ENCODE data around the gene PALD1. TPM values are rescaled to one million over a fixed set of nuclear protein-coding genes. Genes with fewer than 3 reads are reported as not detected.

PALD1 gene
- polyA plus RNA-seq, 1 of the 3 experiments (the other 2 are of a cell fraction), result 0.16 TPM

- TF ChIP-seq RXRA (IDR thresholded peaks at IDR 0.05; ENCODE audit: borderline replicate concordance, low read depth) (no peak), MEF2A (IDR thresholded peaks at IDR 0.05; ENCODE audit: borderline replicate concordance, low read depth) (no peak), PBX3 (IDR thresholded peaks at IDR 0.05) (no peak), ELF1 (IDR thresholded peaks at IDR 0.05) (no peak), TEAD4 (IDR thresholded peaks at IDR 0.05; ENCODE audit: borderline replicate concordance, insufficient read depth) (no peak), MAX (IDR thresholded peaks at IDR 0.05; ENCODE audit: low read depth) (no peak), REST (IDR thresholded peaks at IDR 0.05; ENCODE audit: low read depth, low read length) (no peak), USF2 (IDR thresholded peaks at IDR 0.05; ENCODE audit: borderline replicate concordance, low read depth, low read length) (no peak), FOSL2 (IDR thresholded peaks at IDR 0.05; ENCODE audit: borderline replicate concordance, low read depth) (no peak), FOXJ3 (CRISPR knock-in tag; IDR thresholded peaks at IDR 0.05) (no peak), TCF12 (IDR thresholded peaks at IDR 0.05) (no peak)
- CTCF ChIA-PET, result interaction anchor here (1.2 to 1.6 kb wide), 3 partner anchors 11 to 96 kb away, joined by 3 to 10 read pairs (median 6); no protein-coding TSS in a partner anchor
- WGBS (ENCODE audit: low lambda C conversion rate), result 76% methylated on average over 4 of the region's 4 CpGs
- H4K20me1 ChIP-seq (ENCODE audit: insufficient read depth), result no peaks in the 10 kb centered on the region
- H3K27ac ChIP-seq (ENCODE audit: low read depth in 2 of 2, low read length in 1 of 2), result no peak overlapping the region
- no peak overlapping the region for H3K9ac ChIP-seq
- no peak overlapping the region for H3K4me3 ChIP-seq (ENCODE audit: low read depth in 2 of 2, low read length in 1 of 2)
- H3F3A ChIP-seq (replicated peaks; ENCODE audit: insufficient read depth), result no peaks in the 10 kb centered on the region
- H2AFZ ChIP-seq (ENCODE audit: low read depth), result no peak overlapping the region
- no peaks in the 10 kb centered on the region for H3K79me2 ChIP-seq (ENCODE audit: insufficient read depth)
- peaks cover 30% of the 10 kb centered on the region for H3K27me3 ChIP-seq (ENCODE audit: insufficient read depth)
- POLR2A ChIA-PET, result no interaction called here
- H3K4me1 ChIP-seq (ENCODE audit: control insufficient read depth in 1 of 2, insufficient read depth in 2 of 2, low read depth in 1 of 2, low read length in 1 of 2), result peaks cover 0 to 11% of the 10 kb centered on the region in 2 experiments; a peak in 1 of 4 replicates
- H3K36me3 ChIP-seq (replicated peaks in 1 of 2; ENCODE audit: control insufficient read depth in 1 of 2, insufficient read depth in 2 of 2, low read length in 1 of 2), result no peaks in the 10 kb centered on the region
- DNase-seq, result no peak
- no peaks in the 10 kb centered on the region for H3K9me3 ChIP-seq
- H3K9me2 ChIP-seq, result no peaks in the 10 kb centered on the region
- no peak overlapping the region for H3K4me2 ChIP-seq
Measured at GRCh38 chr10:70444744-70445143, 33.8 kb upstream of the PALD1 start.

Data from SK-N-SH (cell line).